Right hindlimb (tissue), 1 donor: ENCODE measurements around the gene CTSW.
A peak's percentile ranks its signal among the peaks of the same experiment; 100 is the strongest.
"Not testable (repeated sequence)": the region's sequence is repeated elsewhere in the genome, so short reads cannot be mapped to it uniquely, and the experiment has no call there.

Experiments used
- DNase-seq: peaks from one replicate; pipeline ENCODE4 v3.0.0-alpha.2; 2018

Gene CTSW

DNA sequence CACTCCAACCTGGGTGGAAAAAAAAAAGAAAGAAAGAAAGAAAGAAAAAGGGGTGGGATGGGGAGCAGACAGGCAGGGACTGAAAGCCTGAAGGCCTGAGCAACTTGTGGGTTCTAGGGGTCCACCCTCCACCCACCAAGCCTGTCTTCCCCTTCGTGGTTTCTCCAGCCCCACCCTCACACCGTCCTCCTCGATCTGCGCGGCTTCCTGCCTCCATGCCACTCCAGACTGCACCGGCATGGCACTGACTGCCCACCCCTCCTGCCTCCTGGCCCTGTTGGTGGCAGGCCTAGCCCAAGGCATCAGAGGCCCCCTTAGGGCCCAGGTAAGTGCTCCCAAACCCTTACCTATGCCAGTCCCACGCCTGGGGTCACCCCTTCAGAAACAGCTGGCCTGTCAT, at the start of gene CTSW:
Gene CTSW (plus strand): TSS at position 221 of the 400 bp plus-strand sequence. CDS start 18 bp downstream, at position 239.
- no peak for DNase-seq

DNA sequence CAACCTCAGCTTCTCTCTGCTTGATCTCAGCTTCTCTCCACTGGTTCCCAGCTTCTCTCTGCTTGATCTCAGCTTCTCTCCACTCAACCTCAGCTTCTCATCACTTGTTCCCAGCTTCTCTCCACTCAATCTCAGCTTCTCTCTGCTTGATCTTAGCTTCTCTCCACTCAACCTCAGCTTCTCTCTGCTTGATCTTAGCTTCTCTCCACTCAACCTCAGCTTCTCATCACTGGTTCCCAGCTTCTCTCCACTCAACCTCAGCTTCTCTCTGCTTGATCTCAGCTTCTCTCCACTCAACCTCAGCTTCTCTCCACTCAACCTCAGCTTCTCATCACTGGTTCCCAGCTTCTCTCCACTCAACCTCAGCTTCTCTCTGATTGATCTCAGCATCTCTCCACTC, 47.4 kb upstream of the CTSW start:
- not testable (repeated sequence) for DNase-seq

DNA sequence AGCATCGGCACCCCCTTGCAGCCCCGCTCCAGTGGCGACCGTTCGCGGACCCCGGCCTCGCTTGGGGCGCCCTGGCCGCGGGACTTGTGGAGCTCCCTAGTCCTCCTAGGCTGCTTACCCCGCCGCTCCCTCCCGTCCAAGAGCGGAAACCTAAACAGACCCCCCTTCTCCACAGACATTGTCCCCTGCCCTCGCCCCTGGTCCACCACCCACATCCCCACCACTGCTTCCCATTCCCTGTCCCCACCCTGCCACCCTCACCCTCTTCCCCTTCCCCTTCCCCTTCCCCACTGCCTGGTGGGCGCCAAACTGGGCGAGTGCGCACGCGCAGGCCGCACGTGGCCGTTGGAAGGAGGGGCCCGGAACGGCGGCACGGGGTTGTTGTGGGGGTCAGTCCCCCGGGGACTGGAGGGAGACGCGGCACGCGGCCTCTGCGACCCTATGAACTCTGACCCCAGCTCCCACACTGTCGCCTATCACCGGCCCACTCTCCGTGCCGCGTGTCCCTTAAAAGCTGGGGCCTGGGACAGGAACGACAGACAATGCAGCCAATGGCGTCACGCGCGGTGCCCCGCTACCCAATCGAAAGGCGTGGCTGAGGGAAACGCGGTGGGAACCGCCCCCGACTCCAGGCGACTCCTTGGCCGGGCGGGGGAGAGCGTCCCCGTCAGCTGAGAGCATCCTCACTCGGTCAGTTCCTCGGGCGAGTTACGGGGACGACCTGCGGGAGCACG, 46.2 kb upstream of the CTSW start, which contains the start of gene SNX32:
Gene SNX32 (plus strand): TSS at position 667 of the 734 bp plus-strand sequence. CDS start 103 bp downstream, outside the sequence.
- DNase-seq, result peak; percentile 96

DNA sequence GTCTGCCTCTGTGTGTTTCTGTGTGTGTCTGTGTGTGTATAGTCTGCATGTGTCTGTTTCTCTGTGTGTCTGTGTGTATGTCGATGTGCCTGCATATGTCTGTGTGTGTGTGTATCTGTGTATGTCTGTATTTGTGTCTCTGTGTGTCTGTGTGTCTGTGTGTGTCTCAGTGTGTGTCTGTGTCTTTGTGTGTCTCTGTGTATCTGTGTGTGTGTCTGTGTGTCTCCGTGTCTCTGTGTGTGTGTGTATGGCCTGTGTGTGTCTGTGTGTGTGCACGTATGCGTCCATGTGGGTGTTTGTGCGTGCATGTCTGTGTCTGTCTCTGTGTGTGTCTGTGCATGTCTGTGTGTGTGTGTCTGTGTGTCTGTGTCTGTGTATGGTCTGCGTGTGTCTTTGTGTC, 45.4 kb upstream of the CTSW start:
- DNase-seq, result no peak

GRCh38 chr11:65842144-65842543, 37.5 kb upstream of the CTSW start:
- no peak for DNase-seq

DNA sequence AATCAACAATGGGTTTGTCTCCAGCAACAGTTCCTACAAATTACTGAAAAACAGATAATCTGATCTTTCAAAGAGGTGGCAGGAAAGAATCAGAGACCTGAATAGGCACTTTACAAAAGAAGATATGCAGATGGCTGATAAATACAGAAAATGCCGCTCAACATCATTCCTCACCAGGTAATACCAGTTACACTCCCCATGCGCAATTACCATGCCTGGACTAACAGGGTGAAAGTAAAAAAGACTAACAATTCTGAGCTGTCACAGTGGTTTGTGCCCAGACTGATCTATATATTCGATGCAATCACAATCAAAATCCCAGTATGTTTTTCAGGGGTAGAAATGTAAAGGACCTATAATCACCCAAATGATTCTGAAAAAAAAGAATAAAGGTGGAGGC, 35.8 kb upstream of the CTSW start:
- DNase-seq, result no peak

DNA sequence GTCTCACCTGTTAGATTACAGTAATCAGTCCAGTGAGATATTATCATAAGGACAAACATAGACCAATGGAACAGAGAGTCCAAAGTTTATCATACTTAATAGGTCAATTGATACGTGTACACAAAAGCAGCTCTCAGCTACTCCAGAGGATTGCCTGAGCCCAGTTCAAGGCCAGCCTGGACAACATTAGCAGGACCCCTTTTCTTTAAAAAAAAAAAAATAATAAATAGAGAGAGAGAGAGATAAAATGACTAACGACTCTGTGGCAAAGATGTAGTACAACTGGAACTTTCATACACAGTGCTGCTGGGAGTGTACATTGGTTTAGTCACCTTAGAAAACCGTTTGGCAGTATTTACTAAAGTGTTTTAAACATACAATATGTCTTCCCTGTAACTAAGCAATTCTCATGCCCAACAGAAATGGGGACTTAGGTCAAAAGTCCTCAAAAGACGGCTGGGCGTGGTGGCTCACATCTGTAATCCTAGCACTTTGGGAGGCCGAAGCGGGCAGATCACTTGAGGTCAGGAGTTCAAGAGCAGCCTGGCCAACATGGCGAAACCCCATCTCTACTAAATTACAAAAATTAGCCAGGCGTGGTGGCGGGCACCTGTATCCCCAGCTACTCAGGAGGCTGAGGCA, 35.3 kb upstream of the CTSW start:
- DNase-seq, result no peak

DNA sequence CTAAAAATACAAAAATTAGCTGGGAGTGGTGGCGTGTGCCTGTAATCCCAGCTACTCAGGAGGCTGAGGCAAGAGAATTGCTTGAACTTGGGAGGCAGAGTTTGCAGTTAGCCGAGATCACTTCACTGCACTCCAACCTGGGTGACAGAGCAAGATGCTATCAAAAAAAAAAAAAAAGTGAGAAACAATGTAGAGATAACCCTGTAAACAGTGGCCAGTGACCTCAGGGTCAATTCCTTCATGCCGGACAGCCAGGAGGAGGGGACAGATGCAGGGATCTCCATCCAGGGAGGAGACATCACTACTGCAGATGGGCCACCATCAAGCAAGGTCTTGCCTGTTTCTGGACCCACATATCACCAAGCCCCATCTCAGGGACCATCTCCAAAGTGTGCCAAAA, 31.9 kb upstream of the CTSW start:
- DNase-seq, result no peak

- not testable (repeated sequence) for DNase-seq
These were observed 30.9 kb upstream of the CTSW start for GRCh38 chr11:65848693-65849092.

DNA sequence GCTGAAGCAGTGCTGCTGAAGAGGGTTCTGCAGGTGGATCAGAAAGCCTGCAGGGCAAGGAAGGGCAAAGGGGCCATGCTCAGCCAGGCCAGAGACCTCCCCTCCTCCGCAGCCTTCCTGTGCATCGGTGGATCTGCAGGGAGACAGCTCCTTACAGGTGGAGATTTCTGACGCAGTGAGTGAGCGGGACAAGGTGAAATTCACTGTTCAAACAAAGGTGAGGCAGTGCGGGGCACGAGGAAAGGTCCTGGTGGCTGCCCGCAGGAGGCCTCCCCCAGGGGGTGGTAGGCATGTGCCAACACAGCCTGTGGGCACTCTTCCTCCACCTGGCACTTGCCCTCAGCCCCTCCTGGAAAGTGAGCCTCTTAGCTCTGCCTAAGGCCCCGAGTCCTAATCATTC, 30.3 kb upstream of the CTSW start:
- no peak for DNase-seq

DNA sequence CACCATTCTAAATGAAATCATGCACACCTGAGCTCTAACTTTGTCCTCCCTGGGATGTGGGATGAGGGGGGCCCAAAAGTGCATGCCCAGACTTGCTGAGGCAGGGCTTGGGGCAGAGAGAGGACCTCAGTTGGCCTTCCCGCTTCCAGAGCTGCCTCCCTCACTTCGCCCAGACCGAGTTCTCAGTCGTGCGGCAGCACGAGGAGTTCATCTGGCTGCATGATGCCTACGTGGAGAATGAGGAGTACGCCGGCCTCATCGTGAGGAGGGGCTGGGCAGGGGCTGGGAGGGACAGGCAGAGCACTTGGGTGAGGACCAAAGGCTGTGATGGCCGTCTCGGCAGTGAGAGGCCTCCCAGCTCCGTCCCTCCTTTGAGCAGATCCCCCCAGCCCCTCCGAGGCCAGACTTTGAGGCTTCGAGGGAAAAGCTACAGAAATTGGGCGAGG, 29.8 kb upstream of the CTSW start:
- DNase-seq, result no peak

DNA sequence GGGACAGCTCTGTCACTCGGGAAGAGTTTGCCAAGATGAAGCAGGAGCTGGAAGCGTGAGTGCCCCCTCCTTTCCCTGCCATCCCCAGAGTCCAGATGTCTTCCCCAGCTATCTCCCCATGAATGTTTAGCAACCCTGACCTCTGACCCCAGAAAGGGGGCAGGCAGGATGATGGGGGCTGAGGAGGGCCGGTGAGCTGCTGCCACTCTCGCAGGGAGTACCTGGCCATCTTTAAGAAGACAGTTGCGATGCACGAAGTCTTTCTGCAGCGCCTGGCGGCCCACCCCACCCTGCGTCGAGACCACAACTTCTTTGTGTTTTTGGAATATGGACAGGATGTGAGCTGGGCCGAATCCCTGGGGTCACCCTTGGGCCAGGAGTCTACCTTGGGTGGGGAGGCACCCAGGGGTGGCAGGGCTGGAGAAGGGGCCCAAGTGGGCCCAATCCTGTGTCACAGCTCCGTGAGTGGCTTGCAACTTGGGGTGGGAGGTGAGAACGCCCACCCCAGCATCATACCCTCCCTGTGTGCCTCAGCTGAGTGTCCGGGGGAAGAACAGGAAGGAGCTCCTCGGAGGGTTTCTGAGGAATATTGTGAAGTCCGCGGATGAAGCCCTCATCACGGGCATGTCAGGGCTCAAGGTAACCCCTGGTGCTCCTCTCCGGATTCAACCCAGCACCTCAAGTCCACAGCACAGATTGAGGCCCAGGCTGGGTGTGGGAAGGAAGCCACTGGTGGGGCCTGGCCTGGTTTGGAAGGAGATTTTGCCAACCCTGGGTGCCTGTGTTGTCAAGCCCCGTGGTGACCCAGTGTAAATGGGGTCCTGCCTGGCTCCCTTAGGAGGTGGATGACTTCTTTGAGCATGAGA, 29.2 kb upstream of the CTSW start:
- DNase-seq, result no peak

DNA sequence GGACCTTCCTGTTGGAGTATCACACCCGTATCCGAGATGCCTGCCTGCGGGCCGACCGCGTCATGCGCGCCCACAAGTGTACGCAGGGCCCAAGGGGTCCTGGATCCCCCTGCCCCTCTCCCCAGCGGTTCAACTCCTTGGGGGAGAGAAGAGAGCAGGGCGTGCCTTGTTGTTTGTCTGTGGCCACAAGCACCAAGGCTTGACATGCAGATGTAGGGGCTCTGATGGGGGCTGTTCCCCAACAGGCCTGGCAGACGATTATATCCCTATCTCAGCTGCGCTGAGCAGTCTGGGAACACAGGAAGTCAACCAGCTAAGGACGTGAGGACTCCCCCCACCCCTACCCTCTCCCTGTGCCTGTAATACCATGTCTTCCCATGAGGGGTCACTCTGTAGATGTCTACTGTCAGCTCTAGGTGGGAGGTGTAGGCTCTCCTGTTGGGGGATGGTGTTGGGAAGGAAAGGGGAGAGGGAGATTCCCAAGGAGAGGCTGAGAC, 28.5 kb upstream of the CTSW start:
- DNase-seq, result no peak

DNA sequence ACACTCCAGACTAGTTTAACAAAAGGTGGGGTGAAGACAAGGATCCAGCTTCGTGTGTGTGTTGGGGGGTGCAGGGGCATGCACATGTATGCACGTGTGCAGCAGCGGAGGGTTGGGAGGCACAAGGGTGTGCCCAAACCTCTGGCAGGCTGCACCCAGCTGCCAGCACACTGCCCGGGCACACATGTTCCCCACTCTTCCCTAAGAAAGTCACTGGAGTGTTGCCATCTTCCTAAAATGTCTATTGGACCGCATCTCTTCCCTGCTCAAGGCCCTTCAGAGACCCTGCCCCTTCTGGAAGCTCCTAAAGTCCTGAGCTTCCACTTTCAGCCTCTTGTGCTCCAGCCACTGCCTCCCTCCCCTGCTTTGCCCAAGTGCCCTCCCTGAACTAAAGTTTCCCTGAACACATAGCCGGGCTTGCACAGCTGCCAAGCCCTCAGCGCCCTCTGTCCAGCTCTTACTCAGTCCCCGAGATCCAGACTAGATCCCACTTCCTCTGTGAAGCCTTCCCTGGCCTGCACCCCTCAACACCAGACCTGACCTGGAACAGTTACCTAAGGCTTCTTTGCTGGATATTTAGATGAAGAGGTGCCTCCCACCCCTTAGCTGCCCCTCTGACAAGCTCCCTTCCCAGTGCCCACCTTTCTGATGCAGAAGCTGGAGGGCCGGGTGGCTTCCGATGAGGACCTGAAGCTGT, 27.7 kb upstream of the CTSW start:
- no peak for DNase-seq

DNA sequence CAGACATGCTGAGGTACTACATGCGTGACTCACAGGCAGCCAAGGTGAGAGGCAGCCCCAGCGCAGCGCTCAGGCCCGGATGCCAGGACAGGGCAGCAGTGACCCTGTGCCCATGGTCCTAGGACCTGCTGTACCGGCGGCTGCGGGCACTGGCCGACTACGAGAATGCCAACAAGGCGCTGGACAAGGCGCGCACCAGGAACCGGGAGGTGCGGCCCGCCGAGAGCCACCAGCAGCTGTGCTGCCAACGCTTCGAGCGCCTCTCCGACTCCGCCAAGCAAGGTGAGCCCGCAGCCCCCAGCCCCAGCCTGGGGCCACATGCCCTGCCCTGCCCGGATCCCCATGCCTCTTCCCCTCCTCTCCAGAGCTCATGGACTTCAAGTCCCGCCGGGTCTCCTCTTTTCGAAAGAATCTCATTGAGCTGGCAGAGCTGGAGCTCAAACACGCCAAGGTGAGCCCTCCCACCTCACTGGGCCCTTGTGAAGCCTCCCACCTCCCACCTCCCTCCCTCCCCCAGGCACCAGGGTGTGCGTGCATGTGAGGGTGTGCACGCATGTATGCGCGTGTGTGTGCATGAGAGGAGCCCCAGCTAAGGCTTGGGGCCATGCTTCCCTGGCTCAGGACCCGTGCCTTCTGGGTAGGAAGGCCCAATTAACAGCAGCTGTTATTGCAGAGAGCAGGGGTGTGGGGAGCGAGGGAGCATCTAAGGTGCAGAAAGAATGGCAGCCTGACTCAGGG, 27.0 kb upstream of the CTSW start:
- no peak for DNase-seq

- DNase-seq, result no peak
These were observed 26.2 kb upstream of the CTSW start for GRCh38 chr11:65853246-65853979.

GRCh38 chr11:65854161-65854592, 25.5 kb upstream of the CTSW start:
- no peak for DNase-seq

DNA sequence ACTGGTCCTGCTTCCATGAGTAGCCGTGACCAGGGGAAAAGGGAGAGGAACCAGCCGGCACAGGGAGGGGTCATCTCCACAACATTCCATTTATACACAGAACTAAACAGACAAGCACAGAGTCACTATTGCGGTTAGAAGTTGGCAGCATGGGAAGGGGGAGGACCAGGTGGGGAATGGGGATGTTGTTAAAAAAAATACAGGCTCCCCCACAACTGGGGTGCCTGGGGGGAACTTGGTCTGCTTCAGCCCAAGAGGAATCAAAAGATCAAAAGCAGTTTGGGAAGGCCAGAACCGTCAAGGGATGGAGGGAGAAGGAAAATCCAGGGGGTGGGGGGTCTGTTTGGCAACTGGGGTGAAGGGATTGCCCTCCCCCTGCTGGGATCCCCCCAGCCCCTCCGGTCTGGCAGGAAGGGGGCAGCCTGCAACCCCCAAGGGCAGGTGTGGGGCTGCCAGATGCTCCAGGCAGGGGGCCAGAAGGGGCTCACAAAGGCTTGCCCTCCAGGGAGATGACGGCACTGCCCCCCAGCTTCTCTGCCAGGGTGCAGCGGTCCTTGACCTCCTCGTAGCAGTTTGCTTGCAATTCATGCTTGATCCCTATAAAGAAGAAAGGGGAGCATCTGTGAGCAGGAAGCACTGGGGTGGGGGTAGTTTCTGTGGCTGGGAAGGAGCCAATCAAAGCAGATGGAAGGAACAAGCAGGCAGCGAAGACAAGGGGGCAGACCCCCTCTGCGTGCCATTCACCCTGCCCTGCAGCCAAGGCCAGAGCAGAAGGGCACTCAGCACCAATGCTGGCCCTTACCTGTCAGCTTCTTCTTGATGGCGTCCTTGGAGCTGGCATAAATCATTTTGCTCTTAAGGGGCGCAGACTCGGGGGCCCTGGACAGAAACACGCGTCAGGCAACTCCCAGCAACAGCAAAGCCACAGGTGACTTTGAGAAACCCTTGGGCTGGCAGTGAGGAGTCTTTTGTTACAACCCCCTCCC, 24.5 kb upstream of the CTSW start:
- peak; percentile 23 for DNase-seq

DNA sequence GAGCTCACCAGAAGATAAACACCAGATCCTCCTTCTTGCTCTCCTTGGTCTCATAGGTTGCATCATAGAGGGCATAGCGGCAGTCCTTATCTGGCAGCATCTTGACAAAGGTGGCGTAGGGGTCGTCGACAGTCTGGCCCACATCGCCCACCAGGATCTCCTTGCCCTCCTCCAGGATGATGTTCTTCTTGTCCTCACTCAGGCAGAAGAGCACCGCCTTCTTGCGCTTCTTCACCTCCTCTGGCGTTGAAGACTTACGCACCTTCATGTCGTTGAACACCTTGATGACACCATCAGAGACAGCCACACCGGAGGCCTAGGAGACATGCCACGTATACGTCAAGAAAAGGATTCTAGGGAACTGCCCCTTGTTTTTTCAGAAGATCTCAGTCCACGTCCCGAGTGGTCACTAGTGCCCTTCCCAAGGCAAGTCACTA, 23.7 kb upstream of the CTSW start:
- no peak for DNase-seq
